DND-41 (cell line): ENCODE results near the gene CNOT11.
A peak's percentile ranks its signal among the peaks of the same experiment; 100 is the strongest.

Experiments used
- ATAC-seq: fragments of 200-7000 bp; cut with Tn5 transposase; 3 replicates; pipeline ENCODE4 v1.9.1; 2021; ENCODE audit warnings: low read depth; ENCODE audit not compliant: insufficient read depth
- DNase-seq: peaks from one replicate; pipeline ENCODE4 v3.0.0-alpha.2; 2020
- H2AFZ ChIP-seq: 2 replicates; pipeline ENCODE4 v1.6.0; 2012; ENCODE audit warnings: low read depth, low read length
- H3K27ac ChIP-seq: 2 replicates; pipeline ENCODE4 v1.5.1; 2012; ENCODE audit warnings: low read length, inconsistent platforms
- H3K27me3 ChIP-seq: fragments of 200-600 bp; sonication (generic); 2 replicates; pipeline ENCODE4 v1.6.0; 2012; ENCODE audit warnings: low read length, mild to moderate bottlenecking, inconsistent platforms; ENCODE audit not compliant: insufficient read depth, poor library complexity
- H3K36me3 ChIP-seq: 2 replicates; pipeline ENCODE4 v1.5.1; 2012; ENCODE audit warnings: low read length, inconsistent platforms; ENCODE audit not compliant: insufficient read depth
- H3K4me1 ChIP-seq: 2 replicates; pipeline ENCODE4 v1.5.1; 2012; ENCODE audit warnings: mild to moderate bottlenecking, low read length; ENCODE audit not compliant: insufficient read depth
- H3K4me2 ChIP-seq: 2 replicates; pipeline ENCODE4 v1.6.0; 2012; ENCODE audit warnings: mild to moderate bottlenecking, moderate library complexity, low read length, inconsistent platforms; ENCODE audit not compliant: insufficient read depth
- H3K4me3 ChIP-seq, 2 experiments: fragments of 200-600 bp in 1 of 2; shearing (Covaris generic) in 1 of 2; 2 replicates each; pipeline ENCODE4 v1.5.1; 2012 to 2016; ENCODE audit warnings: inconsistent platforms in 2 of 2, low read length in 2 of 2, mild to moderate bottlenecking in 2 of 2, low read depth in 1 of 2, moderate library complexity in 1 of 2
- H3K79me2 ChIP-seq: 2 replicates; pipeline ENCODE4 v1.6.0; 2012; ENCODE audit warnings: low read length, inconsistent platforms; ENCODE audit not compliant: insufficient read depth
- H3K9ac ChIP-seq: 2 replicates; pipeline ENCODE4 v1.6.0; 2012; ENCODE audit warnings: low read depth, mild to moderate bottlenecking, inconsistent platforms, low read length, moderate library complexity
- H3K9me3 ChIP-seq: 2 replicates; pipeline ENCODE4 v1.5.1; 2012; ENCODE audit warnings: low read length, moderate library complexity, mild to moderate bottlenecking, inconsistent platforms; ENCODE audit not compliant: insufficient read depth, severe bottlenecking
- H4K20me1 ChIP-seq: 2 replicates; pipeline ENCODE4 v1.6.0; 2012; ENCODE audit warnings: low read length; ENCODE audit not compliant: insufficient read depth
- EZH2 ChIP-seq: IDR thresholded peaks from 3 replicates; pipeline ENCODE4 v1.6.1; 2012; ENCODE audit warnings: borderline replicate concordance, low read depth, mild to moderate bottlenecking, moderate library complexity, low read length, inconsistent platforms; ENCODE audit not compliant: severe bottlenecking
- TF ChIP-seq, protein P1 (sequence below): IDR thresholded peaks from 2 replicates; pipeline ENCODE4 v1.5.1; 2012; ENCODE audit warnings: borderline replicate concordance, low read length, moderate library complexity, mild to moderate bottlenecking; ENCODE audit not compliant: poor library complexity, severe bottlenecking; ENCODE audit errors: extremely low read depth

The CNOT11 gene

DNA sequence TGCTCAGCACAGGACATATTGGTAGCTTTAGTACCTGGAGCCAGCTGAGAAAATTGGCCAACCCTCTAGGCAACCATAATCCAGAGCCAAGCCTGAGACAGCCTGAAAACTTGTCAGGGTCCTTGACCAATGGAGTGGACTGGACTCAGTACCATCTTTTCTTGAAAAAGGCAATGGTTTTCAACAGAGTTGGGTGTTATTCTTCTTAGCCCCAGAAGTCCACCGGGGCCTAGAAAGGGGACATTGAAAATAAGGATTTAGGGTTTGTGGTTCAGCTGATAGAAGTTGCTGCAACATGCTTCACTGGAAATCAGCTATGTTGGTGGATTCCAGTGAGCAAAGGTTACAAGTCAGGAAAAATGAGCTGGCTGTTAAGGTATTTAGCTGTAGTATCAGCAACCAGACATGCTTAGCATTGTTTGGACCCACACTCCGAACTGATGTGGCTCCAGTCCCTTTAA lies 22.1 kb upstream of the CNOT11 start:
- ATAC-seq: no peak

DNA sequence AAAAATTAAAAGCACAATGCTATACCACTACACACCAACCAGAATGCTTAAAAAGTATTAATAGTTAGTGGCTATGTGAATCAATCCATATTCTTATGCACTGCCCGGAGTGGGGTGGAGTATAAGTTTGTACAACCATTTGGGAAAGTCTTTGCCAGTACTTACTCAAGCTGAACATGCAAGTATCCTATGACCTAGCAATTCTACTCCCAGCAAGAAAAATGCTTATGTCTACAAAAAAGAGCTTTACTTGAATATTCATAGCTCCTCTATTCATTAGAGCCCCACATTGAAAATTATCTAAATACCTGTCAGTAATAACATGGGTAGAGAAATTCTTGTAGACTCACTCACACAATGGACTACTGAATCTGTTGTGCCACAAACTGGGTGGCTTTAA lies 21.4 kb upstream of the CNOT11 start:
- Histone ChIP-seq H3K9ac (no peak overlapping the region), H4K20me1 (no peaks in the 10 kb centered on the region), H3K36me3 (no peaks in the 10 kb centered on the region), H3K9me3 (no peaks in the 10 kb centered on the region), H3K79me2 (no peaks in the 10 kb centered on the region), H3K4me1 (peaks cover 21% of the 10 kb centered on the region), H3K4me2 (no peak overlapping the region), H3K27ac (no peak overlapping the region), H3K4me3 (no peak overlapping the region), H2AFZ (no peak overlapping the region), H3K27me3 (no peaks in the 10 kb centered on the region)
- no peak for TF ChIP-seq EZH2
- TF ChIP-seq, protein P1, sequence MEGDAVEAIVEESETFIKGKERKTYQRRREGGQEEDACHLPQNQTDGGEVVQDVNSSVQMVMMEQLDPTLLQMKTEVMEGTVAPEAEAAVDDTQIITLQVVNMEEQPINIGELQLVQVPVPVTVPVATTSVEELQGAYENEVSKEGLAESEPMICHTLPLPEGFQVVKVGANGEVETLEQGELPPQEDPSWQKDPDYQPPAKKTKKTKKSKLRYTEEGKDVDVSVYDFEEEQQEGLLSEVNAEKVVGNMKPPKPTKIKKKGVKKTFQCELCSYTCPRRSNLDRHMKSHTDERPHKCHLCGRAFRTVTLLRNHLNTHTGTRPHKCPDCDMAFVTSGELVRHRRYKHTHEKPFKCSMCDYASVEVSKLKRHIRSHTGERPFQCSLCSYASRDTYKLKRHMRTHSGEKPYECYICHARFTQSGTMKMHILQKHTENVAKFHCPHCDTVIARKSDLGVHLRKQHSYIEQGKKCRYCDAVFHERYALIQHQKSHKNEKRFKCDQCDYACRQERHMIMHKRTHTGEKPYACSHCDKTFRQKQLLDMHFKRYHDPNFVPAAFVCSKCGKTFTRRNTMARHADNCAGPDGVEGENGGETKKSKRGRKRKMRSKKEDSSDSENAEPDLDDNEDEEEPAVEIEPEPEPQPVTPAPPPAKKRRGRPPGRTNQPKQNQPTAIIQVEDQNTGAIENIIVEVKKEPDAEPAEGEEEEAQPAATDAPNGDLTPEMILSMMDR: no peak
- DNase-seq (no peak), ATAC-seq (no peak)

More for the DNA sequence above, 22.1 kb upstream of the CNOT11 start:
- no peaks in the 10 kb centered on the region for H3K79me2 ChIP-seq
- H4K20me1 ChIP-seq: no peaks in the 10 kb centered on the region
- H3K4me1 ChIP-seq: peaks cover 21% of the 10 kb centered on the region
- H3K27me3 ChIP-seq: no peaks in the 10 kb centered on the region
- no peaks in the 10 kb centered on the region for H3K9me3 ChIP-seq
- no peak overlapping the region for H2AFZ ChIP-seq
- H3K4me3 ChIP-seq: no peak overlapping the region
- no peak overlapping the region for H3K4me2 ChIP-seq
- H3K36me3 ChIP-seq: no peaks in the 10 kb centered on the region
- no peak overlapping the region for H3K9ac ChIP-seq
- no peak for DNase-seq
- no peak overlapping the region for H3K27ac ChIP-seq
- TF ChIP-seq, protein P1: no peak
- TF ChIP-seq EZH2: no peak

DNA sequence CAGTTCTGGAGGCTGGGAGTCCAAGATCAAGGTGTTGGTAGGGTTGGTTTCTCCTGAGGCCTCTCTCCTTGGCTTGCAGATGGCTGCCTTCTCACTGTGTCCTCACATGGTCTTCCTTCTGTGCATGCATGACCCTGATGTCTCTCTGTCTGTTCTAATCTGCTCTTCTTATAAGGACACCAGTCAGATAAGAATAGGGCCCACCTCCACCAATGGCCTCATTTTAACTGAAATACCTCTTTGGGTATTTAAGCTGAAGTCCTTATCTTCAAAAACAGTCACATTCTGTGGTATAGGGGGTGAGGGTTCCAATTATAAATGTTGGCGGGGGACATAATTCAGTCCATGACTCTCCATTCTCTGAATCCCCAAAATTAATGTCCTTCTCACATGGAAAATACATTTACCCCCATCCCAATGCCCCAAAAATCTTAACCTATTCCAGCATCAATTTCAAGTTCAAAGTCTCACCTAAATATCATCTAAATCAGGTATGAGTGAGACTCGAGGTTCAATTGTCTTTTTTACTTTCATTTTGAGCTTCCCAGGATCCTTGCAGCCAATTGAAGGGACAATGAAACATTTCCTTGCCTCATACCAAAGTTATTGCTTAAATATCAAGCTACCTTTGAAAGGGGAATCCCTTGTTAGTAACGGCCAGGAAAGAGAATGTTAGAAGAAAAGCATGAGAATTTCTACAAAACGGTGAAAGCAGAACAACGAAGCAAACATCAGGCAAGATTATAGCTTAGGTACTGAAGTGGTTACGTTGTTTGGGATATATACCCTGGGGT lies 20.6 kb upstream of the CNOT11 start:
- no peak overlapping the region for H3K4me3 ChIP-seq
- ATAC-seq: no peak
- TF ChIP-seq, protein P1: no peak
- H3K9me3 ChIP-seq: no peaks in the 10 kb centered on the region
- no peaks in the 10 kb centered on the region for H3K27me3 ChIP-seq
- H3K27ac ChIP-seq: no peak overlapping the region
- H3K79me2 ChIP-seq: no peaks in the 10 kb centered on the region
- peak overlapping the region; percentile 16; the same call in 1 of the 2 replicates for H3K4me2 ChIP-seq
- H3K4me1 ChIP-seq: peaks cover 18% of the 10 kb centered on the region
- H2AFZ ChIP-seq: peak overlapping the region; percentile 36
- H4K20me1 ChIP-seq: no peaks in the 10 kb centered on the region
- no peak for DNase-seq
- no peaks in the 10 kb centered on the region for H3K36me3 ChIP-seq
- H3K9ac ChIP-seq: no peak overlapping the region
